ENCODE measurements around the gene CNTNAP2. TPM values are rescaled to one million over a fixed set of nuclear protein-coding genes. Genes with fewer than 3 reads are reported as not detected.

The CNTNAP2 gene
- total and polyA plus RNA-seq, 2 of the 13 experiments (the other 11 are each of a cell fraction or from before 2014, with no cell fraction given), result 0.40 to 0.42 TPM

DNA sequence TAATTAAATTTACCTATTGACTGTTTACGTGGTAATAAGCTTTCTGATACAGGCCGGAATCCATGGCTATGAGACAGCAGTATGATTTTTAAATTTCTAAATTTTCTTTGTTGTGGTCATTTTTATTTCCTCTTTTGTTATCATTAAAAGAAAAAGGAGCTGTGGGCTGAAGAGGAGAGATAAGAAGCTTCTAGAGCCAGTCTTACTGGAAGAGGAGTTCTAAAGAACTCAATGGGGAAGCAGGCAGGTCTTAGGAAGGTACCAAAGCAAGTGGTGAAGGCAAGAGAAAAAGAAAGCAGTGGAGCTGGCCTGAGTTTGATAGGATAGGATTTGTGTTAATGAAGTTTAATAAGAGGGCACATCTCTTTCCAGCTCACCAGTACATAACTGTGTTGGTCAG lies 1187.8 kb downstream of the CNTNAP2 start:
- ChIA-PET CTCF (ENCODE audit: low intra/inter-chr PET ratio, low total read pairs) (no interaction called here), POLR2A (no interaction called here)
- FAIRE-seq (no peak), DNase-seq (ENCODE audit: low spot score) (no peak), ATAC-seq (no peak)
- Histone ChIP-seq H2AFZ (ENCODE audit: low read length) (no peak overlapping the region), H3K4me2 (ENCODE audit: low read depth, low read length) (no peak overlapping the region), H4K20me1 (ENCODE audit: insufficient read depth, low read length) (no peaks in the 10 kb centered on the region), H3K4me3 (replicated peaks in 1 of 3; ENCODE audit: insufficient read depth in 1 of 3, low read depth in 2 of 3, low read length in 3 of 3) (no peak overlapping the region), H3K27me3 (ENCODE audit: control insufficient read depth in 1 of 2, insufficient read depth in 2 of 2, low read length in 2 of 2) (no peaks in the 10 kb centered on the region), H3K9ac (ENCODE audit: insufficient read depth, low read depth, low read length) (no peak overlapping the region), H3K27ac (ENCODE audit: extremely low read length, insufficient read depth, low read length) (no peak overlapping the region), H3K4me1 (ENCODE audit: insufficient read depth, low read length) (no peaks in the 10 kb centered on the region), H3K36me3 (replicated peaks in 1 of 2; ENCODE audit: control insufficient read depth in 1 of 2, insufficient read depth in 2 of 2, low read length in 2 of 2) (no peaks in the 10 kb centered on the region), H3K9me3 (ENCODE audit: low read length) (peaks cover 78% of the 10 kb centered on the region), H3K79me2 (ENCODE audit: insufficient read depth, low read length) (no peaks in the 10 kb centered on the region)
- in situ Hi-C loops (cut with HindIII; ENCODE audit: extremely low pct_ligation_motif_present, low pct_unique_long_range_greater_than_20kb), result no loop called here
- intact Hi-C loops (cut with micrococcal nuclease; ENCODE audit: unreplicated experiment), result no loop called here
- 6% methylated on average over 2 of the region's 2 CpGs for WGBS (ENCODE audit: low lambda C conversion rate)
- BruUV-seq (replicated peaks), result no TSS peak
- TF ChIP-seq ZBTB38 (CRISPR knock-in tag; IDR thresholded peaks at IDR 0.05) (no peak), SRF (IDR thresholded peaks at IDR 0.05; ENCODE audit: low read depth, low read length) (no peak), ZNF382 (CRISPR knock-in tag; IDR thresholded peaks at IDR 0.05; ENCODE audit: borderline replicate concordance) (no peak), ZNF564 (CRISPR knock-in tag; IDR thresholded peaks at IDR 0.05) (no peak), ESRRA (CRISPR knock-in tag; IDR thresholded peaks at IDR 0.05; ENCODE audit: low read depth) (no peak), REL (CRISPR knock-in tag; conservative IDR thresholded peaks at IDR 0.05) (no peak), KDM5B (CRISPR knock-in tag; IDR thresholded peaks at IDR 0.05; ENCODE audit: borderline replicate concordance) (no peak), CBFB (CRISPR knock-in tag; IDR thresholded peaks at IDR 0.05) (no peak)
- TF ChIP-seq, protein P1, sequence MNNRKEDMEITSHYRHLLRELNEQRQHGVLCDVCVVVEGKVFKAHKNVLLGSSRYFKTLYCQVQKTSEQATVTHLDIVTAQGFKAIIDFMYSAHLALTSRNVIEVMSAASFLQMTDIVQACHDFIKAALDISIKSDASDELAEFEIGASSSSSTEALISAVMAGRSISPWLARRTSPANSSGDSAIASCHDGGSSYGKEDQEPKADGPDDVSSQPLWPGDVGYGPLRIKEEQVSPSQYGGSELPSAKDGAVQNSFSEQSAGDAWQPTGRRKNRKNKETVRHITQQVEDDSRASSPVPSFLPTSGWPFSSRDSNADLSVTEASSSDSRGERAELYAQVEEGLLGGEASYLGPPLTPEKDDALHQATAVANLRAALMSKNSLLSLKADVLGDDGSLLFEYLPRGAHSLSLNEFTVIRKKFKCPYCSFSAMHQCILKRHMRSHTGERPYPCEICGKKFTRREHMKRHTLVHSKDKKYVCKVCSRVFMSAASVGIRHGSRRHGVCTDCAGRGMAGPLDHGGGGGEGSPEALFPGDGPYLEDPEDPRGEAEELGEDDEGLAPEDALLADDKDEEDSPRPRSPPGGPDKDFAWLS (CRISPR knock-in tag; IDR thresholded peaks at IDR 0.05; ENCODE audit: borderline replicate concordance), result no peak
- TF ChIP-seq, protein P2, sequence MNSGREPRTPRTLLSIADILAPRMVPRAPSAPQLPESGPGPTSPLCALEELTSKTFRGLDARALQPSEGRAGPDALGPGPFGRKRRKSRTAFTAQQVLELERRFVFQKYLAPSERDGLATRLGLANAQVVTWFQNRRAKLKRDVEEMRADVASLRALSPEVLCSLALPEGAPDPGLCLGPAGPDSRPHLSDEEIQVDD (CRISPR knock-in tag; IDR thresholded peaks at IDR 0.05; ENCODE audit: borderline replicate concordance), result no peak
- TF ChIP-seq, protein P3, sequence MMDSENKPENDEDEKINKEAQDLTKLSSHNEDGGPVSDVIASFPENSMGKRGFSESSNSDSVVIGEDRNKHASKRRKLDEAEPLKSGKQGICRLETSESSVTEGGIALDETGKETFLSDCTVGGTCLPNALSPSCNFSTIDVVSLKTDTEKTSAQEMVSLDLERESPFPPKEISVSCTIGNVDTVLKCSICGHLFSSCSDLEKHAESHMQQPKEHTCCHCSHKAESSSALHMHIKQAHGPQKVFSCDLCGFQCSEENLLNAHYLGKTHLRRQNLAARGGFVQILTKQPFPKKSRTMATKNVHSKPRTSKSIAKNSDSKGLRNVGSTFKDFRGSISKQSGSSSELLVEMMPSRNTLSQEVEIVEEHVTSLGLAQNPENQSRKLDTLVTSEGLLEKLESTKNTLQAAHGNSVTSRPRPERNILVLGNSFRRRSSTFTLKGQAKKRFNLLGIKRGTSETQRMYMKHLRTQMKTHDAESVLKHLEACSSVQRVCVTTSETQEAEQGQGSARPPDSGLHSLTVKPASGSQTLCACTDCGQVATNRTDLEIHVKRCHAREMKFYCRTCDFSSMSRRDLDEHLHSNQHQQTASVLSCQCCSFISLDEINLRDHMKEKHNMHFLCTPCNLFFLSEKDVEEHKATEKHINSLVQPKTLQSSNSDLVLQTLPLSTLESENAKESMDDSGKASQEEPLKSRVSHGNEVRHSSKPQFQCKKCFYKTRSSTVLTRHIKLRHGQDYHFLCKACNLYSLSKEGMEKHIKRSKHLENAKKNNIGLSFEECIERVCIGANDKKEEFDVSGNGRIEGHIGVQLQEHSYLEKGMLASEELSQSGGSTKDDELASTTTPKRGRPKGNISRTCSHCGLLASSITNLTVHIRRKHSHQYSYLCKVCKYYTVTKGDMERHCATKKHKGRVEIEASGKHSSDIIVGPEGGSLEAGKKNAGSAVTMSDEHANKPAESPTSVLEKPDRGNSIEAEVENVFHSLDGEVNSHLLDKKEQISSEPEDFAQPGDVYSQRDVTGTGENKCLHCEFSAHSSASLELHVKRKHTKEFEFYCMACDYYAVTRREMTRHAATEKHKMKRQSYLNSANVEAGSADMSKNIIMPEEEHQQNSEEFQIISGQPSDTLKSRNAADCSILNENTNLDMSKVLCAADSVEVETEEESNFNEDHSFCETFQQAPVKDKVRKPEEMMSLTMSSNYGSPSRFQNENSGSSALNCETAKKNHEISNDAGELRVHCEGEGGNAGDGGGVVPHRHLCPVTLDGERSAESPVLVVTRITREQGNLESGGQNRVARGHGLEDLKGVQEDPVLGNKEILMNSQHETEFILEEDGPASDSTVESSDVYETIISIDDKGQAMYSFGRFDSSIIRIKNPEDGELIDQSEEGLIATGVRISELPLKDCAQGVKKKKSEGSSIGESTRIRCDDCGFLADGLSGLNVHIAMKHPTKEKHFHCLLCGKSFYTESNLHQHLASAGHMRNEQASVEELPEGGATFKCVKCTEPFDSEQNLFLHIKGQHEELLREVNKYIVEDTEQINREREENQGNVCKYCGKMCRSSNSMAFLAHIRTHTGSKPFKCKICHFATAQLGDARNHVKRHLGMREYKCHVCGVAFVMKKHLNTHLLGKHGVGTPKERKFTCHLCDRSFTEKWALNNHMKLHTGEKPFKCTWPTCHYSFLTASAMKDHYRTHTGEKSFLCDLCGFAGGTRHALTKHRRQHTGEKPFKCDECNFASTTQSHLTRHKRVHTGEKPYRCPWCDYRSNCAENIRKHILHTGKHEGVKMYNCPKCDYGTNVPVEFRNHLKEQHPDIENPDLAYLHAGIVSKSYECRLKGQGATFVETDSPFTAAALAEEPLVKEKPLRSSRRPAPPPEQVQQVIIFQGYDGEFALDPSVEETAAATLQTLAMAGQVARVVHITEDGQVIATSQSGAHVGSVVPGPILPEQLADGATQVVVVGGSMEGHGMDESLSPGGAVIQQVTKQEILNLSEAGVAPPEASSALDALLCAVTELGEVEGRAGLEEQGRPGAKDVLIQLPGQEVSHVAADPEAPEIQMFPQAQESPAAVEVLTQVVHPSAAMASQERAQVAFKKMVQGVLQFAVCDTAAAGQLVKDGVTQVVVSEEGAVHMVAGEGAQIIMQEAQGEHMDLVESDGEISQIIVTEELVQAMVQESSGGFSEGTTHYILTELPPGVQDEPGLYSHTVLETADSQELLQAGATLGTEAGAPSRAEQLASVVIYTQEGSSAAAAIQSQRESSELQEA (CRISPR knock-in tag; IDR thresholded peaks at IDR 0.05; ENCODE audit: not compliant biosample characterization), result no peak
- TF ChIP-seq, protein P4, sequence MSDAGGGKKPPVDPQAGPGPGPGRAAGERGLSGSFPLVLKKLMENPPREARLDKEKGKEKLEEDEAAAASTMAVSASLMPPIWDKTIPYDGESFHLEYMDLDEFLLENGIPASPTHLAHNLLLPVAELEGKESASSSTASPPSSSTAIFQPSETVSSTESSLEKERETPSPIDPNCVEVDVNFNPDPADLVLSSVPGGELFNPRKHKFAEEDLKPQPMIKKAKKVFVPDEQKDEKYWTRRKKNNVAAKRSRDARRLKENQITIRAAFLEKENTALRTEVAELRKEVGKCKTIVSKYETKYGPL (CRISPR knock-in tag; IDR thresholded peaks at IDR 0.05), result no peak
